HG03025 (cell line): ENCODE results near the gene HIF1A.
"Not testable (repeated sequence)": the region's sequence is repeated elsewhere in the genome, so short reads cannot be mapped to it uniquely, and the experiment has no call there.

ENCODE experiments used
- ATAC-seq: cut with Tn5 transposase; IDR thresholded peaks from one replicate; pipeline ENCODE4 v1.9.1; 2021; ENCODE audit warnings: mild to moderate bottlenecking, moderate library complexity; ENCODE audit not compliant: unreplicated experiment, low FRiP score

The HIF1A gene

DNA sequence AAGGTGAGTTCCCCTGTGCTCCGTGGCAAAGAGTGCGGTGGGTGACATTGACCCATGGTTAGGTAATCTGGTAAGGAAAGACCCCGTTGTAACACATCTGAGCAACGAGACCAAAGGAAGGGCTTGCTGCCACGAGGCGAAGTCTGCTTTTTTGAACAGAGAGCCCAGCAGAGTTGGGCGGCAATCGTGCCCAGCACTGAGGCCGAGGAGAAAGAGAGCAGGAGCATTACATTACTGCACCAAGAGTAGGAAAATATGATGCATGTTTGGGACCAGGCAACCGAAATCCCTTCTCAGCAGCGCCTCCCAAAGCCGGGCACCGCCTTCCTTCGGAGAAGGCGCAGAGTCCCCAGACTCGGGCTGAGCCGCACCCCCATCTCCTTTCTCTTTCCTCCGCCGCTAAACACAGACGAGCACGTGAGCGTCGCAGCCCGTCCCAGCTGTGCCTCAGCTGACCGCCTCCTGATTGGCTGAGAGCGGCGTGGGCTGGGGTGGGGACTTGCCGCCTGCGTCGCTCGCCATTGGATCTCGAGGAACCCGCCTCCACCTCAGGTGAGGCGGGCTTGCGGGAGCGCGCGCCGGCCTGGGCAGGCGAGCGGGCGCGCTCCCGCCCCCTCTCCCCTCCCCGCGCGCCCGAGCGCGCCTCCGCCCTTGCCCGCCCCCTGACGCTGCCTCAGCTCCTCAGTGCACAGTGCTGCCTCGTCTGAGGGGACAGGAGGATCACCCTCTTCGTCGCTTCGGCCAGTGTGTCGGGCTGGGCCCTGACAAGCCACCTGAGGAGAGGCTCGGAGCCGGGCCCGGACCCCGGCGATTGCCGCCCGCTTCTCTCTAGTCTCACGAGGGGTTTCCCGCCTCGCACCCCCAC lies at the start of gene HIF1A:
HIF1A (plus strand) TSS at position 684 of the 865 bp plus-strand sequence. CDS start 292 bp downstream, outside the sequence.
- peak; percentile 93 for ATAC-seq

DNA sequence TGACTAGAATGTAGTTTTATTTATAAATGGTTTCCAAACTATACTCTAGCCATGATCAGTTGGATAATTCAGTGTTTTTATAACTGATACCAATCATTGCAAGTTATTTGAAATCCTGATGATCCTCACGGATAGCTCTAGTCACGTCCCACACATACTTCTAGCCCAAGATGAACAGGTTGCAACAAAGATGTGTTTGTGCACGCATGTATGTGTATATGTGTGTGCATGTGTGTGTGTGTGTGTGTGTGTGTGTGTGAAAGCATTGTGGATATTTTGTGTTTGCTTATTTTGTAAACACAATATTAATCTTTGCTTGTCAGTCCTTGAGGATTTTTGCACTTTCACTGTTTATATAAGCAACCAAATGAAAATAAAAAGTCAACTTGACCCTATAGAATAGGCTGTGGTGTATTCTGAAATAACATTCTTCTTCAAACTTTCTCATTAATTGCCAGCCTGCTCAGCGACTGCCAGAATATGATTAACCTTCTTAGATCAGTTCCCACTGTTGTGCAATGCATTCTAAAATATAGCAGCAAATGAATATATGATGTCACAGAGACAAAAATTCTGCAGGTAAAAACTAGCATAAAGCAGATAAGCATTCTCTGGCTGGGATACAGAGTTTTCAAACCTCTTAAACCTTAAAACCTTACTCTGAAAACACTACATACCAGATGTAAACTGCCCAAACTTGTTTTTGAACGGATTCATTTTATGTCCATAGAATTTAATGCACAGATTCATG lies 48.8 kb upstream of the HIF1A start:
- no peak for ATAC-seq

DNA sequence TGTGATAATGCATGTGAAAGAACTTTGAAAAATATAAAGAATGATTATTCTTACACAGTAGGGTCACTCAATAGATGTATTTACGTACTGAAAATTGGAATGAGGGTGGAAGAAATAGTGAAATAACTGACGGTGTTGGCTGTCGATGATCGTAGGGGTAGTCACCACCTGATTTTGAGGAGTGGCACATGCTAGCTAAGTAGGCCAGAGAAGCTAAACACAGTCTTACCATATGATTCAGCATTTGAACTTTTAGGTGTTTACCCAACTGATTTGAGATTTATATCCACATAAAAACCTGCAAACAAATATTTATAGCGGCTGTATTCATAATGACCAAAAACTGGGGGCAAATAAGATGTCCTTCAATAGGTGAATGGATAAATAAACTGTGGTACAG lies 47.6 kb upstream of the HIF1A start:
- no peak for ATAC-seq

GRCh38 chr14:61648377-61648776 lies 46.9 kb upstream of the HIF1A start:
- no peak for ATAC-seq

GRCh38 chr14:61649283-61649682 lies 46.0 kb upstream of the HIF1A start:
- no peak for ATAC-seq

DNA sequence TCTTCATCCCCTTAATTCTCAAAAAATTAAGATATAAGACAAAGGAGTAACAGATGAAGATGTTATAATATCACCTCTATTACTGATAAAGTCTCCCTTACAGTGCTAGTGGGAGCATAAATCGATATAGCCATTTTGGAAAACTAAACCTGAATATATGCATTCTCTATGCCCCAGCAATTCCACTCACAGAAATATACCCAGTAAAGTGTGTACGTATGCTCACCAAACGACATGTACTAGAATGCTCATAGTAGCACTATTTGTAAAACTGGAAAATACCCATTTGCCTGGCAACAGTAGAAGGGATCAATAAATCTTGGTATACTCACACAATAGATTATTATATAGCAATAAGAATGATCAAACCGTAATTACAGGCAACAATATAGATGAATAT lies 44.0 kb upstream of the HIF1A start:
- no peak for ATAC-seq

DNA sequence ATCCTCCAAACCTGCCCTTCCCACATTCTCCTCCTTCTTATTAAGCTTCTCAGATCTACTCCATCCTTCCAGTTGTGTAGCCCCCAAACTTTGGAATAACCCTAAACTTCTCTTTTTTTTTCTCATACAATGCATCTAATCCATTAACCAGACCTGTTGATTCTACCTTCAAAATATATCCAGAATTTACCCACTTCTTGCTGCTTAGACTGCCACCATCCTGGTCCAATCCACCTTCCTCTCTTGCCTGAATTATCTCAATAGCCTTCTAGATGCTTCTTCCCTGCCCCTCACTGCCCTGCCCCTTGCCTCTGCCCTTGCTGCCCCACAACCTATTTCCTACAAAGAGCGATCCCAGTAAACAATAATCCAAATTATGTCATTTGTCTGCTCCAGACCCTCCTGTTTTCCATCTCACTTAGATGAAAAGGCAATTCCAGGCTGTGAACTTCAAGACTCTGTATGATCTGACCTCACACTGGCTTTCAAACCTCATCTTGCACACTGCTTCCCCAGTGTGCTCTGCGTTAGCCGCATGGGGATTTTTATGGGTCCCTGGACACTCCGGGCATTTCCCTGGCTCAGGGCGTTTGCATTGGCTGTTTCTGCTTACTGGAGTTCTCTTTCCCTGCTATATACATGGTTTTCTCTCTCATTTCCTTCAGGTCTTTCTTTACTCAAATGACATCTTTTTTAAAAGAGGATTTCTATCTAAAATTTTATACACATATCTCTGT lies 42.6 kb upstream of the HIF1A start:
- no peak for ATAC-seq

GRCh38 chr14:61653507-61653906 lies 41.8 kb upstream of the HIF1A start:
- ATAC-seq = no peak

DNA sequence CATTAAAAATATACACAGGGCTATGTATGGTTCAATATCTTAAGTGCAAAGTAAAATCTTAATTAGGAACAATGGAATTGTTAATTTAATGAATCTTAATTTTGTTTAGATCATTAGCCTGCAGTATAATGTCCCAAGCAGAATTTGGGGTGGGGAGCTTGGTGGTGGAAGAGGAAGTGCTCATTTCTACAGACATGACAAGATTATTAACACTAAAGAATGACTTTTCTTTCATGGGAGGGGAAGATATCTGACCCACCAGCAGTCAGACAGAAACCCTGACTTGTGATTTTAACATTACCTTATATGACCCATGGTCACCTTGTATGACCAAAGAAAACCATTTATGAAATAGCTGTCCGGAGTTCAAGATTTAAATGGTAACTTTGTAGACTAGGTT lies 41.3 kb upstream of the HIF1A start:
- ATAC-seq = no peak

GRCh38 chr14:61655777-61656176 lies 39.5 kb upstream of the HIF1A start:
- ATAC-seq = no peak

- ATAC-seq = no peak
Measured at GRCh38 chr14:61656341-61656740, 39.0 kb upstream of the HIF1A start.

DNA sequence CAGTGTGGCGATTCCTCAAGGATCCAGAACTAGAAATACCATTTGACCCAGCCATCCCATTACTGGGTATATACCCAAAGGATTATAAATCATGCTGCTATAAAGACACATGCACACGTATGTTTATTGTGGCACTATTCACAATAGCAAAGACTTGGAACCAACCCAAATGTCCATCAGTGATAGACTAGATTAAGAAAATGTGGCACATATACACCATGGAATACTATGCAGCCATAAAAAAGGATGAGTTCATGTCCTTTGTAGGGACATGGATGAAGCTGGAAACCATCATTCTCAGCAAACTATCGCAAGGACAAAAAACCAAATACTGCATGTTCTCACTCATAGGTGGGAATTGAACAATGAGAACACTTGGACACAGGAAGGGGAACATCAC lies 37.2 kb upstream of the HIF1A start:
- ATAC-seq = not testable (repeated sequence)

DNA sequence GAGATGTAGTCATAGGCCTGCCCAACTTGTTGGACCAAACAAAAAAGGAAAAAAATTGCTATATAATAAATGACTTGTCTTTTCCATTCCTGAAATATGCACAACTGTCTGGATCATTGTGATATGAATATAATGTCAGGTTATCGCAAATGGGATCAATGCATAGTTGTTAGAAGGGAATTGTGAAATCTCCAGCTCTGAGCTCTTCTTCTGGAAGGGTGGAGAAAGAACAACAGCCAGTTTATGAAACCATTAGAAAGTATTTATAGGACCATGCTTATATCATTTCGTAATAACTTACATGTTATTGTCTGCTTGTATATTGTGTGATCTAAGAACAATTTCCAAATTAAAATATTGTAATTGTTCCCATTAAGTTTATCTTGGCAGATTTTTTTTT lies 35.7 kb upstream of the HIF1A start:
- no peak for ATAC-seq

GRCh38 chr14:61661471-61662400 lies 33.6 kb upstream of the HIF1A start:
- ATAC-seq = peak; percentile 4

DNA sequence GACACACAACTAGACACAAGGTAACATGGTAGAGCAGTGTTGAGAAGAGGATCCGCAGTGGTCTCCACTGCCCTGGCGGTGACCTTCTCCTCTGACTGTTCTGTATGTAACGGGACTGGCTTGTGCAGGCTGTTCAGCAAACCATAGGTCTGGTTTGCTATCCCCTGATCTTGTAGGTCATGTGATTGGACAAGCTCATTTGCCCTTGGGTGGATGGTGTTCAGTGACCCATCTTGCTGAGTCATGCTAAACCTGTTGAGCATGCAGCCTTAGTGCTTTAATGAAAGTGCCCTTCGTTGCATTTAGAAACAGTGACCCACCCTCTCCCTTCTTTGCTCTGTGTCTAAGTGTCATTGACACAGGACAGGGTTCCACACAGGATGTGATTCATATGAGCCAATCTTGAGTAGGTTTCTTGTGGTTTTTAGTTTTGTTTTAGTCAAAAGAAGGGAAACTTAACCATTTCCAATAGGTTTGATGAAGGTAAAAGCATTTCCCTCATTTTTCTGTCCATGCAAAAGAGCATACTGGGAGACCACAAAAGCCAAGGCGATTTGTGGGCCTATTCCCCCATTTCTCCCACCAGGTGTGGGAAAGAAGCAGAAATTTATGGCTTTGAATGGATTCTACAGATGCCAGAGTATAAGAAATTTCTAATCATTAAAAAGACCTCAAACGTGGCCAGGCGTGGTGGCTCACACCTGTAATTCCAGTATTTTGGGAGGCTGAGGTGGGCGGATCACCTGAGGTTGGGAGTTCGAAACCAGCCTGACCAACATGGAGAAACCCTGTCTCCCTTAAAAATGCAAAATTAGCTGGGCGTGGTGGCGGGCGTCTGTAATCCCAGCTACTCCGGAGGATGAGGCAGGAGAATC lies 32.6 kb upstream of the HIF1A start:
- peak; percentile 83 for ATAC-seq

DNA sequence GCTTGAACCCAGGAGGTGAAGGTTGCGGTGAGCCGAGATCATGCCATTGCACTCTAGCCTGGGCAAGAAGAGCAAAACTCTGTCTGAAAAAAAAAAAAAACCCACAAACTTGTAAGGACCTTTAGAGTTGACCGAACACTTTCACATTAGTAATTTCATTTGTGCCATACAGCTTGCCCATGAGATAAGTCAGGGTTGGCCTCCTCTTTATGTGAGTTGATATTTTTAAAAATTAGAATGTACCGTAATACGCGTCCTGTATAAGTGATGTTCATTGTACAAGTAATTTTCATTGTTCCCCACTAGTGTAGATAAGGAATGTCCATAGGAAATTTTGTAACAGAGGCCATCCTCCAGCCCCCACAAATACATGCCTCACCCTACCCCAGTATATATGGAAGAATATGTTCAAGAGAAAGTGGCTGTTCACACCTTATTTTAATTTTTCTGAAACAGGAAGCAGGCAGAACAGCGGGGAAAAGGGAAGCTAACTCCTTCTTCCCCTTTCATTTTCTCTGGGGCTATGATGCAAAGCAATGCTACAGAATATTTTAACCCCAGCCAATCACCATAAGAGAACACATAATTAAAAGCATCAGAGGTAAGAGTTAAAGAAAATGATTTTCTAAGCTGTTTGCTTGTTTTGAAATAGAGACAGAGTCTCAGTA lies 31.9 kb upstream of the HIF1A start:
- no peak for ATAC-seq

GRCh38 chr14:61668282-61668681 lies 27.0 kb upstream of the HIF1A start:
- ATAC-seq = no peak

GRCh38 chr14:61670576-61670975 lies 24.7 kb upstream of the HIF1A start:
- ATAC-seq = no peak

DNA sequence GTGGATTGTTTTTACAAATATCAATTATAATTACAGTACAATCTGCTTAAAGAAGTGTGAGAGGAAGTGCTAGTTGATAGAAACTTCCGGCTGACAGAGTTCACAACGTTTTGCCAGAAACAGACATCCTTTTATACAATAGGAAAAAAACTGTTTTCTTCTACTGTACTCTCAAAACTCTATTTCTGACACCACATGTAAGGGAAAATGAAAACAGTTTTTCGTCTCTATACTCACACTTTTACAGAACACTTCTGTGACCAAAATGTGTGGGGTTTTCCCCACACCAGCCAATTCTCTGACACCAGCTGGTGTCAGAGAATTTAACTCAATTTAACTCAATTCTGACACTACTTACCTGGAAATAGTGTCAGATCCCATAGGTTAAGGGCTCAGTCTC lies 24.2 kb upstream of the HIF1A start:
- ATAC-seq = peak; percentile 67
